ENCODE results near the gene TANC1.

TANC1 gene

GRCh38 chr2:159225025-159226016 is 256.9 kb downstream of the TANC1 start:
- no peak for DNase-seq (ENCODE audit: low spot score)

GRCh38 chr2:159226059-159226461 is 257.6 kb downstream of the TANC1 start:
- peak; percentile 43 for DNase-seq (ENCODE audit: low spot score)

- no peak for DNase-seq (ENCODE audit: low spot score)
Observed at GRCh38 chr2:159226608-159227385, 258.4 kb downstream of the TANC1 start.

GRCh38 chr2:159227467-159227866 is 259.0 kb downstream of the TANC1 start:
- DNase-seq (ENCODE audit: low spot score) = peak; percentile 13

- DNase-seq (ENCODE audit: low spot score) = no peak
Observed at GRCh38 chr2:159228081-159228581, 259.7 kb downstream of the TANC1 start.

GRCh38 chr2:159229476-159230144 is 261.2 kb downstream of the TANC1 start:
- DNase-seq (ENCODE audit: low spot score) = no peak

GRCh38 chr2:159230145-159230877 is 261.9 kb downstream of the TANC1 start:
- no peak for DNase-seq (ENCODE audit: low spot score)

GRCh38 chr2:159232456-159233170 is 264.2 kb downstream of the TANC1 start:
- DNase-seq (ENCODE audit: low spot score) = no peak

GRCh38 chr2:159234868-159235267 is 266.4 kb downstream of the TANC1 start:
- no peak for DNase-seq (ENCODE audit: low spot score)

- DNase-seq (ENCODE audit: low spot score) = no peak
Observed at GRCh38 chr2:159243529-159243928, 275.1 kb downstream of the TANC1 start.

- DNase-seq (ENCODE audit: low spot score) = no peak
Observed at GRCh38 chr2:159246325-159246988, 278.0 kb downstream of the TANC1 start.

GRCh38 chr2:159249990-159250715 is 281.7 kb downstream of the TANC1 start:
- no peak for DNase-seq (ENCODE audit: low spot score)

GRCh38 chr2:159251296-159252173 is 283.1 kb downstream of the TANC1 start:
- DNase-seq (ENCODE audit: low spot score) = no peak

GRCh38 chr2:159252905-159253304 is 284.5 kb downstream of the TANC1 start:
- no peak for DNase-seq (ENCODE audit: low spot score)

- no peak for DNase-seq (ENCODE audit: low spot score)
Observed at GRCh38 chr2:159256159-159256558, 287.7 kb downstream of the TANC1 start.

- DNase-seq (ENCODE audit: low spot score) = no peak
Observed at GRCh38 chr2:159262226-159262625, 293.8 kb downstream of the TANC1 start.

GRCh38 chr2:159262904-159263303 is 294.5 kb downstream of the TANC1 start:
- DNase-seq (ENCODE audit: low spot score) = no peak

- no peak for DNase-seq (ENCODE audit: low spot score)
Observed at GRCh38 chr2:159265171-159265576, 296.7 kb downstream of the TANC1 start.
